Mesendoderm (in vitro differentiated cells): ENCODE results near the gene EVPL.

Source experiments
- DNase-seq: peaks from one replicate; pipeline ENCODE4 v3.0.0; 2013
- H2AK5ac ChIP-seq: 2 replicates; pipeline ENCODE4 v1.6.1; 2013; ENCODE audit warnings: low read length, inconsistent platforms
- H2BK120ac ChIP-seq: 2 replicates; pipeline ENCODE4 v1.6.1; 2013; ENCODE audit warnings: low read depth, mild to moderate bottlenecking, low read length, moderate library complexity, mixed read lengths
- H2BK15ac ChIP-seq: replicated peaks from 2 replicates; pipeline ENCODE4 v1.6.1; 2013; ENCODE audit warnings: low read depth, mild to moderate bottlenecking, moderate library complexity
- H2BK5ac ChIP-seq: 2 replicates; pipeline ENCODE4 v1.6.1; 2013; ENCODE audit warnings: low read length, inconsistent platforms
- H3K18ac ChIP-seq: 2 replicates; pipeline ENCODE4 v1.6.1; 2013; ENCODE audit warnings: mild to moderate bottlenecking, low read length, mixed read lengths
- H3K23ac ChIP-seq: one replicate; pipeline ENCODE4 v1.6.1; 2013; ENCODE audit warnings: low read length
- H3K27ac ChIP-seq: 2 replicates; pipeline ENCODE4 v1.5.1; 2013; ENCODE audit warnings: low read depth, mild to moderate bottlenecking, inconsistent platforms, low read length, moderate library complexity
- H3K27me3 ChIP-seq: 2 replicates; pipeline ENCODE4 v1.6.1; 2013; ENCODE audit warnings: low read length, control low read depth, mild to moderate bottlenecking, inconsistent platforms; ENCODE audit not compliant: insufficient read depth, poor library complexity
- H3K36me3 ChIP-seq: 2 replicates; pipeline ENCODE4 v1.6.1; 2013; ENCODE audit warnings: low read length, inconsistent platforms; ENCODE audit not compliant: control insufficient read depth, insufficient read depth
- H3K4ac ChIP-seq: one replicate; pipeline ENCODE4 v1.6.1; 2013; ENCODE audit warnings: low read depth, mild to moderate bottlenecking, low read length, moderate library complexity
- H3K4me1 ChIP-seq: 2 replicates; pipeline ENCODE4 v1.6.1; 2013; ENCODE audit warnings: low read depth, low read length, inconsistent platforms; ENCODE audit not compliant: control insufficient read depth
- H3K4me2 ChIP-seq: 2 replicates; pipeline ENCODE4 v1.6.1; 2013; ENCODE audit warnings: low read length
- H3K4me3 ChIP-seq: 2 replicates; pipeline ENCODE4 v1.5.1; 2013; ENCODE audit warnings: mild to moderate bottlenecking, low read length
- H3K56ac ChIP-seq: one replicate; pipeline ENCODE4 v1.6.1; 2013; ENCODE audit warnings: low read length
- H3K79me1 ChIP-seq: 2 replicates; pipeline ENCODE4 v1.6.1; 2013; ENCODE audit warnings: low read length, inconsistent platforms
- H3K79me2 ChIP-seq: 2 replicates; pipeline ENCODE4 v1.6.1; 2013; ENCODE audit warnings: mild to moderate bottlenecking, low read length; ENCODE audit not compliant: control insufficient read depth, insufficient read depth
- H3K9ac ChIP-seq: 2 replicates; pipeline ENCODE4 v1.6.1; 2013; ENCODE audit warnings: low read length, inconsistent platforms
- H4K5ac ChIP-seq: one replicate; pipeline ENCODE4 v1.6.1; 2013; ENCODE audit warnings: low read length
- H4K8ac ChIP-seq: one replicate; pipeline ENCODE4 v1.6.1; 2013; ENCODE audit warnings: low read depth, mild to moderate bottlenecking, control low read depth, low read length, moderate library complexity
- WGBS: extraction: QIAGEN DNeasy Blood & Tissue Kit; methylation state at CpG from one replicate; pipeline ENCODE4 v1.1.7; 2013; ENCODE audit warnings: low lambda C conversion rate, missing lambda C conversion rate; ENCODE audit not compliant: insufficient coverage; ENCODE audit errors: extremely low coverage; 5-methylcytosine and 5-hydroxymethylcytosine counted together

Gene EVPL

GRCh38 chr17:76032780-76033108 lies 5.6 kb upstream of the EVPL start:
- DNase-seq, result no peak
- Histone ChIP-seq H3K23ac (no peak overlapping the region), H4K5ac (no peak overlapping the region), H4K8ac (no peak overlapping the region), H3K27me3 (no peaks in the 10 kb centered on the region), H2BK15ac (no peak overlapping the region), H3K79me1 (no peaks in the 10 kb centered on the region), H3K4me1 (no peaks in the 10 kb centered on the region), H3K56ac (no peak overlapping the region), H3K36me3 (no peaks in the 10 kb centered on the region), H3K4ac (no peak overlapping the region), H3K27ac (no peak overlapping the region), H3K18ac (no peak overlapping the region), H2BK5ac (no peak overlapping the region), H3K79me2 (no peaks in the 10 kb centered on the region), H2AK5ac (no peak overlapping the region), H3K4me3 (no peak overlapping the region), H2BK120ac (no peak overlapping the region), H3K4me2 (no peak overlapping the region), H3K9ac (no peak overlapping the region)
- no CpG with 5 or more reads among the region's 5 CpGs for WGBS

GRCh38 chr17:76032073-76032779 lies 5.1 kb upstream of the EVPL start:
- DNase-seq, result no peak
- no CpG with 5 or more reads among the region's 20 CpGs for WGBS
- H3K4me3 ChIP-seq, result no peak overlapping the region
- no peak overlapping the region for H3K18ac ChIP-seq
- H3K36me3 ChIP-seq, result no peaks in the 10 kb centered on the region
- H2AK5ac ChIP-seq, result no peak overlapping the region
- no peak overlapping the region for H3K4me2 ChIP-seq
- H3K79me2 ChIP-seq, result no peaks in the 10 kb centered on the region
- H2BK5ac ChIP-seq, result no peak overlapping the region
- H3K27me3 ChIP-seq, result no peaks in the 10 kb centered on the region
- H4K5ac ChIP-seq, result no peak overlapping the region
- no peaks in the 10 kb centered on the region for H3K4me1 ChIP-seq
- H3K9ac ChIP-seq, result no peak overlapping the region
- no peak overlapping the region for H2BK120ac ChIP-seq
- H3K79me1 ChIP-seq, result no peaks in the 10 kb centered on the region
- no peak overlapping the region for H4K8ac ChIP-seq
- no peak overlapping the region for H3K56ac ChIP-seq
- H3K27ac ChIP-seq, result no peak overlapping the region
- no peak overlapping the region for H3K23ac ChIP-seq
- H3K4ac ChIP-seq, result no peak overlapping the region
- H2BK15ac ChIP-seq, result no peak overlapping the region

- DNase-seq, result no peak
- H4K5ac ChIP-seq, result no peak overlapping the region
- H3K79me1 ChIP-seq, result no peaks in the 10 kb centered on the region
- no peak overlapping the region for H3K4me2 ChIP-seq
- H3K9ac ChIP-seq, result no peak overlapping the region
- no peaks in the 10 kb centered on the region for H3K4me1 ChIP-seq
- H3K36me3 ChIP-seq, result no peaks in the 10 kb centered on the region
- H4K8ac ChIP-seq, result no peak overlapping the region
- no peaks in the 10 kb centered on the region for H3K27me3 ChIP-seq
- peak overlapping the region; percentile 49 for H3K56ac ChIP-seq
- H2AK5ac ChIP-seq, result no peak overlapping the region
- WGBS, result no CpG with 5 or more reads among the region's 15 CpGs
- no peak overlapping the region for H3K4me3 ChIP-seq
- no peak overlapping the region for H3K27ac ChIP-seq
- H3K18ac ChIP-seq, result no peak overlapping the region
- no peak overlapping the region for H2BK120ac ChIP-seq
- H3K4ac ChIP-seq, result no peak overlapping the region
- H3K79me2 ChIP-seq, result no peaks in the 10 kb centered on the region
- no peak overlapping the region for H2BK5ac ChIP-seq
- no peak overlapping the region for H2BK15ac ChIP-seq
- H3K23ac ChIP-seq, result no peak overlapping the region
These were observed 370 bp downstream of the EVPL start for GRCh38 chr17:76026714-76027158.

- H3K4ac ChIP-seq, result no peak overlapping the region
- H3K27me3 ChIP-seq, result no peaks in the 10 kb centered on the region
- H3K56ac ChIP-seq, result no peak overlapping the region
- H3K4me2 ChIP-seq, result no peak overlapping the region
- H3K36me3 ChIP-seq, result no peaks in the 10 kb centered on the region
- H3K79me2 ChIP-seq, result no peaks in the 10 kb centered on the region
- WGBS, result no CpG with 5 or more reads among the region's 12 CpGs
- H3K23ac ChIP-seq, result no peak overlapping the region
- no peak overlapping the region for H2AK5ac ChIP-seq
- no peak overlapping the region for H3K4me3 ChIP-seq
- no peaks in the 10 kb centered on the region for H3K79me1 ChIP-seq
- no peak overlapping the region for H4K8ac ChIP-seq
- H2BK15ac ChIP-seq, result no peak overlapping the region
- no peak overlapping the region for H3K18ac ChIP-seq
- DNase-seq, result no peak
- no peak overlapping the region for H3K27ac ChIP-seq
- no peaks in the 10 kb centered on the region for H3K4me1 ChIP-seq
- H2BK120ac ChIP-seq, result no peak overlapping the region
- no peak overlapping the region for H2BK5ac ChIP-seq
- no peak overlapping the region for H4K5ac ChIP-seq
- H3K9ac ChIP-seq, result no peak overlapping the region
These were observed 1.8 kb downstream of the EVPL start for GRCh38 chr17:76025294-76025693.

GRCh38 chr17:76024353-76024752 lies 2.8 kb downstream of the EVPL start:
- no peak overlapping the region for H3K4me3 ChIP-seq
- H3K4ac ChIP-seq, result no peak overlapping the region
- H3K79me1 ChIP-seq, result no peaks in the 10 kb centered on the region
- H3K79me2 ChIP-seq, result no peaks in the 10 kb centered on the region
- no peak overlapping the region for H3K27ac ChIP-seq
- no peak overlapping the region for H3K9ac ChIP-seq
- H3K18ac ChIP-seq, result no peak overlapping the region
- no peak overlapping the region for H2AK5ac ChIP-seq
- H4K5ac ChIP-seq, result no peak overlapping the region
- H2BK120ac ChIP-seq, result no peak overlapping the region
- H3K4me2 ChIP-seq, result no peak overlapping the region
- H4K8ac ChIP-seq, result no peak overlapping the region
- H3K23ac ChIP-seq, result no peak overlapping the region
- WGBS, result no CpG with 5 or more reads among the region's 9 CpGs
- no peaks in the 10 kb centered on the region for H3K27me3 ChIP-seq
- no peak overlapping the region for H3K56ac ChIP-seq
- H2BK5ac ChIP-seq, result no peak overlapping the region
- H3K36me3 ChIP-seq, result no peaks in the 10 kb centered on the region
- no peaks in the 10 kb centered on the region for H3K4me1 ChIP-seq
- H2BK15ac ChIP-seq, result no peak overlapping the region
- no peak for DNase-seq

GRCh38 chr17:76023900-76024237 lies 3.2 kb downstream of the EVPL start:
- Histone ChIP-seq H3K79me1 (no peaks in the 10 kb centered on the region), H3K9ac (no peak overlapping the region), H3K27me3 (no peaks in the 10 kb centered on the region), H3K18ac (no peak overlapping the region), H3K4me1 (no peaks in the 10 kb centered on the region), H3K23ac (no peak overlapping the region), H2BK120ac (no peak overlapping the region), H2BK15ac (no peak overlapping the region), H4K8ac (no peak overlapping the region), H3K27ac (no peak overlapping the region), H2AK5ac (no peak overlapping the region), H2BK5ac (no peak overlapping the region), H3K79me2 (no peaks in the 10 kb centered on the region), H3K4me3 (no peak overlapping the region), H3K56ac (no peak overlapping the region), H3K4ac (no peak overlapping the region), H3K36me3 (no peaks in the 10 kb centered on the region), H4K5ac (no peak overlapping the region), H3K4me2 (no peak overlapping the region)
- WGBS, result no CpG with 5 or more reads among the region's 9 CpGs
- no peak for DNase-seq
